SKM-1 (cell line): Measurements from ENCODE around the gene DRP2.
"Not testable (repeated sequence)": the region's sequence is repeated elsewhere in the genome, so short reads cannot be mapped to it uniquely, and the experiment has no call there.

Source experiments
- DNase-seq: peaks from one replicate; lab custom pipeline; 2025; ENCODE audit not compliant: unreplicated experiment; lab: John Stamatoyannopoulos, UW

Gene DRP2

DNA sequence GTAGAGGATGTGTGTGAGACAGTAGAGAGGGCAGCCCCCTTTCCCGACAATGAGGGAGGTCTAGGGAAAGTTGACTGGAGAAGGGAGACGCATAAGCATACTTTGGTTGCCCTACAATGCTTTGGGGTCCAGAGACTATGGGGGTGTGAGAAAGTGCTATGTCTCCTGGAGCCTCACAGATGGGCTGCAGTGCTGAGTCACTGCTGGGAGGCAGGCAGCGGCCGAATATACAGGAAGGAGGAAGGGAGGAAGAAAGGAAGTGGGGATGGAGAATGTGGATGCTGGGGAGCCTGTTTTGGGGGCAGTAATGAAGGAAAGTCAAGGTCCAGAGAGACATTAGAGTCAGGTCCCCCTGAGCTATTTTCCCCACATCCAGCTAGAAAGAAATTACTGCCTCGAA lies 12.7 kb downstream of the DRP2 start:
- DNase-seq, result no peak

DNA sequence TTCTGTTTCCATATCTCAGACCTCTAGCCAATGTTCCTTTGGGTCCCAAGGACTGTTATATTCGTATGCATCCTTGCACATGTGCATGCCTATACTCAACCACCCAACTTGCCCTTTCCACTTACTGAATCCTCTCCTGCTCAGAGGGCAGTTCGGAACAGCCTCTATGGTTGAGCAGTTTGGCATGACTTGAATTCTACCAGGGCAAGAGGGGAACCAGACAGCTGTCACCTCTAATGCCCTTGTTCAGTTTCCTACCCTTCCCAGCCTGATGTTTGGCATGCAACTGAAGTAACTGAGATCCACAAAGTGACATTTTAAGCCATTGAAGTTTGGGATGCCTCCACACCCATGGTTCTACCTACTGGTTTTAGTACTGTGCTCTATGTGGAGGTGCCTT lies 17.5 kb downstream of the DRP2 start:
- DNase-seq, result no peak

DNA sequence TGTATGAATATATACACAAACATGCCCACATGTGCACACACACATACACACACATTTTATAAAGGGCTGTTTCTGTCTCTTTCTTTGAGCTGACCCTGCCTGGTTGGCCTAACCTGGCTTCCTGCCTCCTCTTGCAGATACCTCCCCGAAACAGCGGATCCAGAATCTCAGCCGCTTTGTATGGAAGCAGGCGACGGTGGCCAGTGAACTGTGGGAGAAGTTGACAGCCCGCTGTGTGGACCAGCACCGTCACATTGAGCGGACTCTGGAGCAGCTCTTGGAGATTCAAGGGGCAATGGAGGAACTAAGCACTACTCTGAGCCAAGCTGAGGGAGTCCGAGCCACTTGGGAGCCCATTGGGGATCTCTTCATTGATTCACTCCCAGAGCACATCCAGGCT lies 21.9 kb downstream of the DRP2 start:
- no peak for DNase-seq

DNA sequence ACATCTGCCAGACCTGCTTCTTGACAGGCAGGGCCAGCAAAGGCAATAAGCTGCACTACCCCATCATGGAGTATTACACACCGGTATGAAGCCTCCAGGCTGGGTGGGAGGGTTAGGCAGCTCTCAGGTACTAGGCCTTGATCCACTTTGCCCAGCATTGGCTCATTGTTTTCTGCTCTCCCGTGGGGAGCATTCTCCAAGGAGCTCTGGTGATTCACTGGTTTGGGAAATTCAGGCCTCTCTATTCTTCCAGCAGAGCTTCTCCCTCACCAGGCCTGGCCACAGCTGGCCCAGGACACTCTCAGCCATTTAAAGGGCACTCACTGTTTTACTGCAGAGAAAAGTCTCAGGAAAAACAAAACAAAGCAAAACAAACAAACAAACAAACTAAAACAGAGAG lies 33.0 kb downstream of the DRP2 start:
- no peak for DNase-seq

GRCh38 chrX:101257448-101258258 lies 38.1 kb downstream of the DRP2 start:
- DNase-seq, result no peak

DNA sequence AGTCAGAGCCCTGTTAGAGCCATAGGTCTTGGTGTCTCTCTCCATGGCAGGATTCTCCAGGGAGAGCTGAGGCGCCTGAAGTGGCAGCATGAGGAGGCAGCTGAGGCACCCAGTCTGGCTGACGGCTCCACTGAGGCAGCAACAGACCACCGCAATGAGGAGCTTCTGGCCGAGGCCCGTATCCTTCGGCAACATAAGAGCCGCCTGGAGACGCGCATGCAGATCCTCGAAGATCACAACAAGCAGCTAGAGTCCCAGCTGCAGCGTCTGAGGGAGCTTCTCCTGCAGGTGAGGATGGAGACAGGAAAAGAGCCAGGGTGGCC lies 38.6 kb downstream of the DRP2 start:
- DNase-seq, result no peak

- no peak for DNase-seq
Observed at GRCh38 chrX:101260435-101260834, 40.8 kb downstream of the DRP2 start.

- DNase-seq, result no peak
Observed at GRCh38 chrX:101262590-101262989, 43.0 kb downstream of the DRP2 start.

DNA sequence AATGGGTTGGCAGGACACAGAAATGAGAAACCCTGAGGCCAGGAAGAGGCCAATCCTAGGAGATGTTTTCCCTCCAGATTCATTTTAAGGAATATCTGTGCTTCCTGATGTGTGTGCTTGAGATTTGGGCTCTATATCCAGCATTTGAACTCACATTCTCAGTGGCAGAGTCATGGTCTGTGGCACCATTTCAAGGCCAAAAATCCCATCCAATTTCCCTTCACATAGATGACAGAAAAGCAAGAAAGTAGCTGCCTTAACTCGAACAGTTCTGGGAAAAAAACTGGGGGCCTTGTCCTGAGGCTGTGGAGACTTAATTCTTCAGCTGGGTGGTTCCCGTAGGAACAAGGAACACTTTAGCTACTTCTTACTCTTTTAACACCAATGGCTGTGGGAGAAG lies 44.2 kb downstream of the DRP2 start:
- DNase-seq, result no peak

- DNase-seq, result no peak
Observed at GRCh38 chrX:101265869-101266428, 46.4 kb downstream of the DRP2 start.

GRCh38 chrX:101274198-101274597 lies 54.6 kb downstream of the DRP2 start:
- DNase-seq, result no peak

GRCh38 chrX:101276238-101276637 lies 56.7 kb downstream of the DRP2 start:
- DNase-seq, result no peak

- DNase-seq, result no peak
Observed at GRCh38 chrX:101287402-101287801, 67.8 kb downstream of the DRP2 start.

GRCh38 chrX:101290957-101291603 lies 71.5 kb downstream of the DRP2 start, which contains the start of gene TAF7L:
Gene TAF7L (minus strand): TSS chrX:101291334. CDS start chrX:101287543, 3,791 bp downstream.
- DNase-seq, result no peak

DNA sequence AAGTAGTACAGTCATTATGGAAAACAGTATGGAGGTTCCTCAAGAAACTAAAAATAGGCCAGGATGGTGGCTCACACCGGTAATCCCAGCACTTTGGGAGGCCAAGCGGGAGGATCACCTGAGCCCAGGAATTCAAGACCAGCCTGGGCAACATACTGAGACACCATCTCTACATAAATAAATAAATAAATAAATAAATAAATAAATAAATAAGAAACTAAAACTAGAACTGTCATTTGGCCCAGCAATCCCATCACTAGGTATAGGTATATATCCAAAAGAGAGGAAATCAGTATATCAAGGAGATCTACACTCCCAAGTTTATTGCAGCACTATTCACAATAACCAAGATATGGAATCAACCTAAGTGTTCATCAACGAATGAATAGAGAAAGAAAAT lies 76.0 kb downstream of the DRP2 start:
- not testable (repeated sequence) for DNase-seq

GRCh38 chrX:101303790-101304189 lies 84.2 kb downstream of the DRP2 start:
- no peak for DNase-seq
